Sigmoid colon (tissue), 7 donors: ENCODE measurements around the gene LARGE1. TPM values are rescaled to one million over a fixed set of nuclear protein-coding genes. Genes with fewer than 3 reads are reported as not detected.

Experiments
- DNase-seq: peaks from one replicate; pipeline ENCODE4 v3.0.0-alpha.2; 2019
- H3K27ac ChIP-seq, 4 donors: fragments of 200-600 bp; sonication (generic); one replicate each; pipeline ENCODE4 v1.5.1; 2016 to 2019; ENCODE audit warnings: mild to moderate bottlenecking in 1 of 4
- H3K27me3 ChIP-seq, 3 donors: fragments of 200-600 bp; sonication (generic); one replicate each; pipeline ENCODE4 v1.5.1; 2019; ENCODE audit warnings: mild to moderate bottlenecking in 1 of 3
- H3K36me3 ChIP-seq, 4 donors: fragments of 200-600 bp; sonication (generic); one replicate each; pipeline ENCODE4 v1.5.1; 2016 to 2019
- H3K4me1 ChIP-seq, 4 donors: fragments of 200-600 bp; sonication (generic); one replicate each; pipeline ENCODE4 v1.5.1; 2017 to 2019
- H3K4me3 ChIP-seq, 4 donors: fragments of 200-600 bp; sonication (generic); one replicate each; pipeline ENCODE4 v1.5.1; 2017 to 2019; ENCODE audit warnings: mild to moderate bottlenecking in 2 of 4, moderate library complexity in 1 of 4
- H3K9me3 ChIP-seq, 4 donors: fragments of 200-600 bp in 3 of 4; sonication (generic) in 3 of 4; one replicate each; pipeline versions ENCODE4 v1.5.1 to v1.6.1; 2013 to 2019
- CTCF ChIP-seq, 4 experiments: fragments of 450-650 bp in 3 of 4; fragments of 200-600 bp in 1 of 4; IDR thresholded peaks; one replicate each; pipeline ENCODE4 v1.5.1; 2016 to 2019; ENCODE audit warnings: antibody characterized with exemption in 4 of 4, mild to moderate bottlenecking in 3 of 4, moderate library complexity in 2 of 4
- EP300 ChIP-seq, 4 donors: sonication (generic); formaldehyde crosslinking; IDR thresholded peaks; one replicate each; pipeline ENCODE4 v1.6.1; 2017; ENCODE audit warnings: antibody characterized with exemption in 4 of 4
- POLR2A ChIP-seq, 2 donors: fragments of 450-650 bp; IDR thresholded peaks; one replicate each; pipeline ENCODE4 v1.6.1; 2016; ENCODE audit warnings: antibody characterized with exemption in 2 of 2, mild to moderate bottlenecking in 2 of 2, moderate library complexity in 2 of 2
- POLR2AphosphoS5 ChIP-seq, 4 donors: sonication (generic); formaldehyde crosslinking; IDR thresholded peaks; one replicate each; pipeline ENCODE4 v1.6.1; 2017; ENCODE audit warnings: antibody characterized with exemption in 4 of 4
- WGBS, 2 donors: extraction: QIAGEN DNeasy Blood & Tissue Kit; methylation state at CpG; one replicate each; pipeline ENCODE4 v1.1.7; 2013; 5-methylcytosine and 5-hydroxymethylcytosine counted together
- intact Hi-C: fragments of 100-400 bp; cut with DNase I; formaldehyde crosslinking; loops from one replicate; pipeline ENCODE4 v1.15.1; 2023
- polyA plus RNA-seq, 3 donors: library from polyadenylated mRNA; stranded (reverse); fragments of 200-250 nt; gene quantifications; one replicate each; pipeline ENCODE4 v1.2.3, GENCODE V29; 2013
- total RNA-seq, 4 donors: library from RNA; depleted of rRNA; stranded (reverse); fragments of >200 nt; gene quantifications; one replicate each; pipeline ENCODE4 v1.1.0, GENCODE V29; 2016
- donor health status: healthy with polysubstance abuse.
- donor health status: Bipolar disorder and iron deficiency.
- donor health status: healthy.

Gene LARGE1
- total and polyA plus RNA-seq, 7 donors = 5.8 to 74.4 (median 38.0) TPM

- Histone ChIP-seq H3K27me3 (no peaks in the 10 kb centered on the region), H3K4me3 (no peak overlapping the region), H3K36me3 (no peaks in the 10 kb centered on the region), H3K9me3 (no peaks in the 10 kb centered on the region), H3K4me1 (peaks cover 0 to 70% (median 69%) of the 10 kb centered on the region in 4 donors), H3K27ac (peak overlapping the region; percentile 54 to 87 (median 79))
- WGBS, 2 donors = 74 to 80% methylated on average over 7 of the region's 7 CpGs
- peak; percentile 71 for DNase-seq
- intact Hi-C loops = loop anchor here (2.0 to 5.0 kb wide), 2 partner anchors 119 to 147 kb away; partner anchors contain the start of gene LARGE1
- no peak for TF ChIP-seq CTCF (IDR thresholded peaks at IDR 0.05)
- TF ChIP-seq POLR2AphosphoS5 (IDR thresholded peaks at IDR 0.05) = peak; percentile 66 to 87 (median 82)
- peak; percentile 31 to 80 (median 58) for TF ChIP-seq EP300 (IDR thresholded peaks at IDR 0.05)
Measured at GRCh38 chr22:33803371-33804282, 116.6 kb downstream of the LARGE1 start.

GRCh38 chr22:33798401-33798800, 121.9 kb downstream of the LARGE1 start:
- no peak for DNase-seq
- Histone ChIP-seq H3K4me3 (no peak overlapping the region), H3K9me3 (no peaks in the 10 kb centered on the region), H3K4me1 (peaks cover 0 to 32% (median 31%) of the 10 kb centered on the region in 4 donors), H3K27ac (no peak overlapping the region), H3K27me3 (no peaks in the 10 kb centered on the region), H3K36me3 (no peaks in the 10 kb centered on the region)
- TF ChIP-seq EP300 (IDR thresholded peaks at IDR 0.05) (no peak), POLR2AphosphoS5 (IDR thresholded peaks at IDR 0.05) (no peak), CTCF (IDR thresholded peaks at IDR 0.05) (no peak), POLR2A (IDR thresholded peaks at IDR 0.05) (no peak)
- intact Hi-C loops = no loop called here
- WGBS, 2 donors = 66 to 87% methylated on average over 6 of the region's 6 CpGs

GRCh38 chr22:33796494-33796893, 123.8 kb downstream of the LARGE1 start:
- no peak for DNase-seq
- no peaks in the 10 kb centered on the region for H3K9me3 ChIP-seq
- H3K4me1 ChIP-seq = peaks cover 0 to 34% (median 31%) of the 10 kb centered on the region in 4 donors
- no peak overlapping the region for H3K4me3 ChIP-seq
- intact Hi-C loops = no loop called here
- no peaks in the 10 kb centered on the region for H3K36me3 ChIP-seq
- no peak overlapping the region for H3K27ac ChIP-seq
- WGBS, 2 donors = 95 to 97% methylated on average over 5 of the region's 5 CpGs
- no peaks in the 10 kb centered on the region for H3K27me3 ChIP-seq
- TF ChIP-seq CTCF (IDR thresholded peaks at IDR 0.05) (no peak), POLR2AphosphoS5 (IDR thresholded peaks at IDR 0.05) (no peak), POLR2A (IDR thresholded peaks at IDR 0.05) (no peak), EP300 (IDR thresholded peaks at IDR 0.05) (no peak)

GRCh38 chr22:33793475-33793874, 126.8 kb downstream of the LARGE1 start:
- 71 to 87% methylated on average over 3 of the region's 3 CpGs for WGBS, 2 donors
- Histone ChIP-seq H3K4me3 (peak overlapping the region in 2 of 4 donors; percentile 5 to 26), H3K27ac (peak overlapping the region; percentile 75 to 85 (median 77)), H3K27me3 (no peaks in the 10 kb centered on the region), H3K36me3 (no peaks in the 10 kb centered on the region), H3K4me1 (peaks cover 0 to 46% (median 39%) of the 10 kb centered on the region in 4 donors), H3K9me3 (peaks cover 0 to under 1% (median 0%) of the 10 kb centered on the region in 4 donors)
- no peak for DNase-seq
- no peak for TF ChIP-seq CTCF (IDR thresholded peaks at IDR 0.05)
- TF ChIP-seq EP300 (IDR thresholded peaks at IDR 0.05) = no peak
- TF ChIP-seq POLR2AphosphoS5 (IDR thresholded peaks at IDR 0.05) = peak in 1 of 4 donors; percentile 13
- TF ChIP-seq POLR2A (IDR thresholded peaks at IDR 0.05) = no peak
- intact Hi-C loops = no loop called here
